ENCODE results near the gene PLCL2.

GRCh38 chr3:17030956-17031652 is 146.3 kb downstream of the PLCL2 start:
- TF ChIP-seq POLR2A (IDR thresholded peaks at IDR 0.05; ENCODE audit: low read depth) (no peak), POLR2AphosphoS5 (IDR thresholded peaks at IDR 0.05) (no peak), CTCF (IDR thresholded peaks at IDR 0.05) (no peak), EP300 (IDR thresholded peaks at IDR 0.05) (no peak)

All from esophagus muscularis mucosa (tissue), 4 donors.